GM12873 (cell line): ENCODE results near the gene TGM2.

Experiments
- TF ChIP-seq, protein P1 (sequence below): IDR thresholded peaks from 2 replicates; pipeline ENCODE4 v1.5.1; 2012; ENCODE audit warnings: low read depth, mild to moderate bottlenecking, moderate library complexity, low read length, control low read depth; ENCODE audit not compliant: insufficient read depth; ENCODE audit errors: missing control alignments

Gene TGM2

DNA sequence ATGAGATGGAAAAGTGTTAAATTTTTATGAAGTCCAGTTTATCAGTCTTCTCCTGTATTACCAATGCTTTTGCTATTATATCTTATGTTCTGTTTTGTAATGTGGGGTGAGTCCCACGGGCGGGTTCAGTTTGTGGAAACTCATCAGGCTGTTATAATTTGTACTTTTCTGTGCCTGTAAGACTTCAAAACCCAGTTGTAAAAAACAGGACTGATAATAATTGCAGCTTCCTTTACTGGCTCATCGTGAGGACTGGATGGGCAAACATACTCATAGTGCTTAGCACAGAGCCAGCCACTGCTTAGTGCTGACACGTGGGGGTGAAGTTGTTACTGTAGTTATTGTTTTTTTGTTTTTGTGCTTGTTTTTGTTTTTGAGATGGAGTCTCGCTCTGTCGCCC lies 45.6 kb downstream of the TGM2 start:
- TF ChIP-seq, protein P1, sequence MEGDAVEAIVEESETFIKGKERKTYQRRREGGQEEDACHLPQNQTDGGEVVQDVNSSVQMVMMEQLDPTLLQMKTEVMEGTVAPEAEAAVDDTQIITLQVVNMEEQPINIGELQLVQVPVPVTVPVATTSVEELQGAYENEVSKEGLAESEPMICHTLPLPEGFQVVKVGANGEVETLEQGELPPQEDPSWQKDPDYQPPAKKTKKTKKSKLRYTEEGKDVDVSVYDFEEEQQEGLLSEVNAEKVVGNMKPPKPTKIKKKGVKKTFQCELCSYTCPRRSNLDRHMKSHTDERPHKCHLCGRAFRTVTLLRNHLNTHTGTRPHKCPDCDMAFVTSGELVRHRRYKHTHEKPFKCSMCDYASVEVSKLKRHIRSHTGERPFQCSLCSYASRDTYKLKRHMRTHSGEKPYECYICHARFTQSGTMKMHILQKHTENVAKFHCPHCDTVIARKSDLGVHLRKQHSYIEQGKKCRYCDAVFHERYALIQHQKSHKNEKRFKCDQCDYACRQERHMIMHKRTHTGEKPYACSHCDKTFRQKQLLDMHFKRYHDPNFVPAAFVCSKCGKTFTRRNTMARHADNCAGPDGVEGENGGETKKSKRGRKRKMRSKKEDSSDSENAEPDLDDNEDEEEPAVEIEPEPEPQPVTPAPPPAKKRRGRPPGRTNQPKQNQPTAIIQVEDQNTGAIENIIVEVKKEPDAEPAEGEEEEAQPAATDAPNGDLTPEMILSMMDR, result no peak

DNA sequence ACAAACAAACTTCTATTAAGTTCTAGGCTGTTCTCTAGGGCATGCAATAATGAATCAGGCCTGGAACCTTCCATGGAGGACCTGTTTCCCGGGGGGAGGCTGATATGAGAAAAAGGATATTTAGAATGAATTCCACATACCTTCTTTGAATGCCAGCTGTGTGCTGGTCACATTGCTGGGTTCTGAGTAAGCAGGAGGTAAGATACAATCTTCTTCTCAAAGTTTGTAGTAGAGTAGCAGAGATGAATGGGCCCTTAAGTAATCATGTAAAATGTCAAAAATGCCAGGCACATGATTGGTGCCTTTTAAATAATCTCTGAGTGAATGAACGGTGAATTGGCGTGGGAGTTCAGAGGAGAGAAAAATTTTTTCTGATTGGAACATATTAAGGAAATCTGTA lies 47.4 kb downstream of the TGM2 start:
- TF ChIP-seq, protein P1, result no peak

DNA sequence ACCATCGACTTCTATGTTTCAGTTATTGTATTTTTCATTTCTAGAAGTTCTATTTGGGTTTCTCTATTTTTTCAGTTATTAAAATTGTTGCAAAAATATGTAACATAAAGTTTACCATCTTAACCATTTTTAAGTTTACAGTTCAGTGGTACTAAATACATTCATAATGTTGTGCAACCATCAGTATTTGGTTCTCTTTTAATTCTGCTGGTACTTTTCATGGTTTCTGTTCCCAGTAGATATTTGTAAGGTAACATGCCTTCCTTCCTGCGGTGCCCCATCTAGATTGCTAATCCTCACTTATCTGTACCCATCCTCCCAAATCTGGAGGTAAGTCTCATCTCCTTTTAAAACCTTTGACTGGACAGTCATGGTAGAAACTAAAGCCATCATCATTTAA lies 47.9 kb downstream of the TGM2 start:
- TF ChIP-seq, protein P1, result no peak

DNA sequence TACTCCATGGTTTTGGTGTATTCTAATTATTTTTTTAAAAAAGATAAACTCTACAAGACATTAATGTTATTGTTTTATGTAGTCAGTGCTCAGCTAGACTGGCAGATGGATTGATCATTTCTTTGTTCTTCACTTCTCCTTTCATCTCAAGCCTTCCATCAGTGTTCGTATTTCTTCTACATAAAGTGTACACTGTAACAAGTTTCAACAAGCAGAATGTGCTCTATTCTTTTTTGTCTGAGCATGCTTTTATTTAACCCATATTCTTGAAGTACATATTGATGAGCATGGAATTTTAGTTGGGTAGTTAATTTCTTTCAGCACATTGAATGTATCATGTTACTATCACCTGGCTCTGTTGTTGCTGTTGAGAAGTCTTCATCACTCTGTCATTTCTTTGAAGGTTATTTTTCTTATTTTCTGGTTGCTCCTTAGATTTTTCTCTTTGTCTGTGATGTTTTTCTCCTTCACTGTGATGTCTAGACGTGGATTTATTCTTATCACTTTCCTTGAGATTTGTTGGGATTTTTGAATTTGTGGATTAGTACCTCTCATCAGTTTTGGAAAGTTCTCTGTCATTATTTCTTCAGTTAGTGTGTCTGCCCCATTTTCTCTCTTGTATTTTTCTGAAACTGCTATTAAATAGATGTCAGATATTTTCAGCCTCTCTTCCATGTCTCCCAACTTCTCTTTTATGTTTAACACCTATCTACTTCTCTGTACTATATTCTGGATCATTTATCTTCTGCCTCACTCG lies 48.5 kb downstream of the TGM2 start:
- TF ChIP-seq, protein P1, result no peak

DNA sequence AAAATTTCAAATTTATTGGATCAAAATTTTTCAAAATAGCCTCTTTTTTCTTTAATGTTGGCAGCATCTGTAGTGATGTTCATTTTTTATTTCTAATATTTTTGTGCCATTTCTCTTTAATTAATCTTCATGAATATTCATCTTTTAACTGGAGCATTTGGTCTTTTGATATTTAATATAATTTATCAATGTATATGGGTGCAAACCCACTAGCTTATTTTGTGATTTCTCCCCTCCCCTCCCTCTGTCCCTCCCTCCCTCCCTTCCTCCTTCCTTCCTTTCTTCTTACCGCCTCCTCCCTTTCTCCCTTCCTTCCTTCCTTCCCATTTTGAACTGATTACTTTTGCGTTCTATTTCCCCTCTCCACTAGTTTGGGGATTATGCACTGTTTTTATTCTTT lies 49.2 kb downstream of the TGM2 start:
- TF ChIP-seq, protein P1, result no peak

DNA sequence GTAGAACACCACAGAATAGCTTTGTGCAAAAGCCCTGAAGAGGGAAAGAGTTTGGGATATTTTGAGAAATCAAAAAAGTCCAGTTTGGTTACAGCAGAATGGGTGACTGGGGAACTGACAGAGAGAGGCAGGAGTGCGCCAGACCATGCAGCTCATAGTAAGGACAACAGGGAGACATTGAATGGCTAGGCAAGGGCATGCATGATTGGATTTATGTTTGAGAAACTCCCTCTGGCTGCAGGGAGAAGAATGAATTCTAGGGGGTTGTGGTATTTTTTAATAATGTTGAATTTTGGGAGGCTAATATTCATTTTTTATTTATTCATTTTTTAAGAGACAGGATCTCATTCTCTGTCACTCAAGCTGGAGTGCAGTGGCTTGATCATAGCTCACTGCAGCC lies 49.9 kb downstream of the TGM2 start:
- TF ChIP-seq, protein P1, result no peak

DNA sequence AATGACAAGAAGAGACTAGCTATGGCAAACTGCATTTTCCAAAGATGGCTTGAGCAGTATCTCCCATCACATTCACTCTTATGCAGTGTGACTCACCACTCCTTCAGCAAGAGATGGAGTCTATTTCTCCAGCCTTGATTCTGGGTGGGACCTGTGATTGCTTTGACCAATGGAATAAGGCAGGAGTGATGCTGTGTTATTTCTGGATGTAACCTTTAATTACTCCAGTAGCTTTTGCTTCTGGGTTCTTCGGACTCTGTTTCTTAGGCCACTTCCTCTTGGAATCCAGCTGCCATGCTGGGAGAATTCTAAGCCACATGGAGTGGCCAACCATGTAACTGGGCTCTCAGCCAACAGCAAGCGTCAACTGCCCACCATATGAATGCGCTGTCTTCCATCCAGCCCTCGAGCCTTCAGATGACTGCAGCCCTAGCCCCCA lies 50.7 kb downstream of the TGM2 start:
- TF ChIP-seq, protein P1, result no peak
